GM21619 (cell line): ENCODE measurements around the gene PPP2R1B.

Experiments used
- ATAC-seq: cut with Tn5 transposase; IDR thresholded peaks from one replicate; pipeline ENCODE4 v1.9.1; 2021; ENCODE audit not compliant: unreplicated experiment

Gene PPP2R1B

DNA sequence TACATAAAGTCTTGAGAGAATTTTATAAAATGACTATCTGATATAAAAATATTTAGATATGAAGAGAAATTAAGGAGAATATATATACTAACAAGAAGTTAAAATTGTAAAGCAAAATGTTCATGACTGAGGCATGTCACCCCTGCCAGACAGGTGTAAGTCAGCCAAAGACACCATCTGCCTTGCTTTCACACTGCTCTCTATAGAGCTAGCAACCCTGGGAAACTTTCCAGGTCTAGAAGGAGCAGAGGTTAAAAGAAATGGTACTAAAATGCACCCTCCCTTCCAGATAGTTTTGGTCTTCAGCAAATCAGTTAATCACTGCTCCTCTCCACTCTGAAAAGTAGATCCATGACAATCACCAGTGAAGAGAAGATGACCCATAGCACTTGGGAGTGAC, 16.5 kb downstream of the PPP2R1B start:
- ATAC-seq: no peak

DNA sequence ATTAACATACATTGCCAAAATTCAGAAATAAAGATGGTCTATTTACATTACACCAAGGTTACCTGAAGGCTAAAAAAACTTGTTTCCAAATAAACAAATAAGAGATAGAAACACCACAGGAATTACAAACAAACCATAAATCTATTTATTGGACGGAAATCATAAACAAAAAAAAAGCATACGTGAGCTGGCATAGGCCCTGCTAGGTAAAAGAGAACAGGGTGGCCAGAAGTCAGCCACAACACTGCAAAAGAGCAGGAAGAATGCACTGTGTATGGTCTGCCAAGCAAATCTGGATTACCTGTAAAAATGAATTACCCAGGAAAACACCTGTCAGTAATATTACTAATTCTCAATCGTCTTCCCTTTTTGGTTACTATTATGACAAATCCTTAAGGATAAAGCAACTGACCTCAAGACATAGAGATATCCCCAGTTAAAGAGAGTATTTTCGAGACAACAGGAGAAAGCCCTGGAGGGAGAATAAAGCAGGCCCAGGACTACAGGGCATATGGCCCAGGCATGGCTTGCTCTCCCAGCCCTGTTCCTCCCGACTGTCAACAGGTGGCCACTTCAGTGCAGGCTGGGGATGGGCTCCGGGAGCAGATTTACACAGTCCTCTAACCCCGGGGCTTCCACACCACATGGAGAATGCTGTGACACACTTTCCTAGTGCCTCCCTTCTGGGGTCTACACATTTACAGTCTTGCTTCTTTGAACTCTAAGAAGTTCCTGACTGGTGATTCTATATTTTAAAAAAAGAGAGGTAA, 18.0 kb downstream of the PPP2R1B start:
- ATAC-seq: no peak

DNA sequence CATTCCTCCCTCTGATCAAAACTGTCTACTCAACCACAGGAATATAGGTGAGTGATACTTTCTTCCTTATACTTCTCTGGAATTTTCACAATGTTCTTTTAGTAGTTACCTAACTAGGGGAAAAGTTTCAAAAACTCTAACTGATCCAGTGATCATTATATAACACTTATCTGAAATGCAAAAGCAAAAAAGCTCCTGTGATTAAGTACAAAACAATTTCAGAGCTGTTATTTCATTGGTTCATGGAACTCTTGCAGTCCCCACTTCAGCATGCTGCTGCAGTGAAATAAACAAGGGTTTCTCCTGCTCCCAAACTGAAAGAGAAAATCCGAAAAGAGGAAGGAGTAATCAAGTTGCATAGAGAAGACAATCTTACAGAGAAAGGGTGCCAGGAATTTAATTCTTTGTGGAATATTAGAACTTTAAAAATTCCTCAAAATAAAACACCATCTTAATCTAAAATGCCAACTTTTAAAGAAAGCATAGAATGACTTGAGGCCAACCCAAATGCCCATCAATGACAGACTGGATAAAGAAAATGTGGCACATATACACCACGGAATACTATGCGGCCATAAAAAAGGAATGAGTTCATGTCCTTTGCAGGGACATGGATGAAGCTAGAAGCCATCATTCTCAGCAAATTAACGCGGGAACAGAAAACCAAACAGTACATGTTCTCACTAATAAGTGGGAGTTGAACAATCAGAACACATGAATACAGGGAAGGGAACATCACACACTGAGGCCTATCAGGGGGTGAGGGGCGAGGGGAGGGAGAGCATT, 20.3 kb downstream of the PPP2R1B start:
- no peak for ATAC-seq

DNA sequence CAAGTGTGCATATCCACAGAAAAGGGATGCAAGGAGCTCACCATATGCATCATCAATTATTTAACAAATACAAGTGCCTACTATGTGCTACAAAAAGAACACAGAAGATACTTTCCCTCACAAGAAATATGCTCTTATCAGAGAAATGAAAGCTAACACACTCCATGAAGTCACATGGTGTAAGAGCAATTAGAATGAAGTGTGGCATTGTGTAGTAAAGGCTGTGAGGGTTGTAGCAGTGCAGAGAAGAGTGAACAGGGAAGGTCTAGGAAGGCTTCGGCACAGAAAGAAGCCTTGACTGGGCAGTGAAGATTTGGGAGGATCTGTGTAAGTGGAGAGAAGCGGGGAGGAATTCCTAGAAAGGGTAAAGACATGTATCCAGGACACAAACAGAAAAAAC, 22.5 kb downstream of the PPP2R1B start:
- no peak for ATAC-seq

- no peak for ATAC-seq
Observed at GRCh38 chr11:111741751-111742150, 24.4 kb downstream of the PPP2R1B start.

GRCh38 chr11:111739299-111739698, 26.9 kb downstream of the PPP2R1B start:
- no peak for ATAC-seq

- ATAC-seq: no peak
Observed at GRCh38 chr11:111737444-111738210, 28.6 kb downstream of the PPP2R1B start.

DNA sequence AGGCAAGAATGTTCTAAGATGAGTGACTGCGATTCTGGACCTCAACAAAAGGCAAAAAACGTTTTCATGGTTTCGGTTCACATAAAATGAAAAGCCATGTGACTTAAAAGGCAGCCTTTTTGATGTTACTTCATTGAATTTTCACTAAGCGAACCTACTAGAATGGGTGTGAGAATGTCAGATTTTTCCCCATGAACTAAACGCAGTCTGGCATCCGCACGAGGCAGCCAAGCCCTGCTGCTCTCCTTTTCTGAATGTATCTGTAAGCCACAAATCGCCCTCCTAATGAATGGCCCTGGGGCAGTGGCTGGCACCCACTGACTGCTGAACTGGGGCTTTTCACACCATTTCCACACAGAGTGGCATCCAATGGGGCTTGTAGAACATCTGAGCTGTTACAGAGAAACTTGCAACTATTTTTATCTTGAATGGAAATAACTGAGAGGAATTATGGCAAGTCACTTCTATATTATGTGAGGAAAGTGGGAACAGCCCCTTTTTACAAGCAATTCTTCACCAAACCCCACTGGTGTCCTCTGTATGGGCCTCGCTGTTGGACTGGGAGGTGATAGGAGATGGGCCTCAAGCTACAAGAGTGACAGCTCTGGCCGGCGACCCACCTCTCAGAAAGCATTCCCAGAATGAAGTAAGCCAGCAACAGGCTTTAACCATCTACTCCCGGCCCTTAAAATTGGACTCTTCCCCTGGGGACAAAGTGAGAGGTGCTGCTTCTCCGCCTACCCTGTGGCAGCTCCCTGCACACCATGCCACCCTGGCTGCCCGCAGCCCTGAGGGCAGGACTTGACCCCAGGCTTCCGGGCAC, 29.4 kb downstream of the PPP2R1B start:
- ATAC-seq: no peak

GRCh38 chr11:111736181-111736590, 30.0 kb downstream of the PPP2R1B start:
- ATAC-seq: no peak

GRCh38 chr11:111735262-111736116, 30.7 kb downstream of the PPP2R1B start:
- ATAC-seq: no peak

DNA sequence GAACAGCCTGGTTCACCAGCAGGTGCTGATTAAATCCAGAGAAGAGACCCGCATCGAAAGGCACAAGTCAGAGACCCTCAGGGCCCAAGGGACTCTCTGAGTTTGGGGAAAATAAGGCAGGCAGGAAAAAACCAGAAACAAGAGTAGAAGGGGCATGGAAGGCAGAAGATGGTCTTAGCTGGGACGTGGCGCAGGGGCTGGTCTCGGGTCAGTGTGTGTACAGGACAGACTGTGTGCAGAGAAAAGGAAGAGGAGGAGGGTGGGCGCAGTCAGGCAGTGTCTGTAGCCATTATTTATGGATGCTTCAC, 31.3 kb downstream of the PPP2R1B start:
- no peak for ATAC-seq

- ATAC-seq: no peak
Observed at GRCh38 chr11:111734101-111734953, 31.9 kb downstream of the PPP2R1B start.

- ATAC-seq: no peak
Observed at GRCh38 chr11:111733611-111734088, 32.5 kb downstream of the PPP2R1B start.

DNA sequence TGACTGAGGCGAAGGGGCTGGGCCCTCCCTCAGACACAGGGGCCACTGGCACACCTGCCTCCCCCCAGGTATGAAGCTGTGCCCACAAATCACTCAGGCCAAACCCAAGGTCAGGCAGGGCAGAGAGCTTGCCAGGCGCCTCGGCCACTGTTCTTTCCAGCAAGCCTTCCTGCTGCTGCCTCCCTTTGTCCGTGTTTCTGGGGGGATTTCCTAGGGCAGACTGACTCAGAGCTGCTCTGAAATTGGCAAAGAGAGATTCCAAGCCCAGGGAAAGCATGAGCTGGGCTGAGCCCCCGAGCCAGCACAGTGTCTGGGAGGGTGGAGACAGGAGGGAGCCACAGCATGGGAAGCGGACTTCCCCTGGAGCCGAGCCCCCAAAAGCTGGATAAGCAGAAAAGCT, 33.2 kb downstream of the PPP2R1B start:
- ATAC-seq: no peak

DNA sequence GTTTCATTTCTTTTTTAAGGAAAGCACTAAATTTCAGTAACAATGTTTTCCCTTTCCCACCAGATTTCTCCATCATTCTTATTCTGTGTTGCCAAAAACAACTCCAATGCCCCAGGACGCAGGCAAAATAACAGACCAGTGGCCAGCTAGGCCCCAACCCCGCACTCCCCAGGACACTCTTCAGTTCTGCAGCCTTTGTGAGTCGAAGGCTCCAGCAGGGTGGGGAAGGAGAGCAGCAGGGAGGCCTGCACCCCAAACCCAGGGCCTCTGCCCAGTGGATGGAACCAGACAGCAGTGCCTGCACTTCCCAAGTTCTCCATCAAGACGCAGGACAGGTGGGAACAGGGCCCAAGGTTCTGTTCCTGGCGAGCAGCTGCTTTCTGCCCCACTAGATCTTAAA, 34.4 kb downstream of the PPP2R1B start:
- ATAC-seq: no peak

DNA sequence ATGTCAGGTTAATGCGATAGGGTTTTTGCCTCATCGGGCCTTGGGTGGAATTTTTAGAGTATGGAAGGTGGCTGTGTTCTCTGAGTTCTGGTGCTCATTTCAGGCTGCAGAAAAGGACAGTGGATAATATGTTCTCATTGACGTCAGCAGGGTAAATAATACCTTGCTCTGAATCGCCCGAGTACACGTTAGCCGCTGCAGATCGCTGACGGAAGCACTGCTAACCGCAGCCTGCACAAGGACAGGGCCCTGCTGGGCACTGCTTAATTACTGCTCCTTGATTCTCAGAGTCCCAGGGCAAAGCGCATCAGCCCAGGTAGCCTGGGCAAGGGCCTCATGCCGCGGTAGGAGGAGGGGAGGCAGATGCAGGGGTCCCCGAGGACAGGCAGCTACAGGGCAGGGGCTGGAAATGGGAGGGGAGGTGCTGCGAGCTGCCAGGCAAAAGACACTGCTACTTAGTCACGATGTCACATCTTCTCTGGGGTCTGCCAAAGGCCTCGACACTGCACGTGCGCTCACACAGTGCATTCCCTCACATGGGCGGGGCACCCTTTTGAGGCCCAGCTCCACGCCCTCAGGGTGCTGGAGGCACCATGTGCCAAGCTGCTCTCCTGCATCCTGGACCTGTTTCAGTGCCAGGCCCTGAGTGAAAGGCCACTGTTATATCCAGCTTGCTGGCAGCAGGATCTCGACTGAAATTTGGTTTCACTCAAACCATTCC, 35.2 kb downstream of the PPP2R1B start:
- no peak for ATAC-seq

- ATAC-seq: no peak
Observed at GRCh38 chr11:111729831-111730311, 36.3 kb downstream of the PPP2R1B start.
